Left lung (tissue), 10 donors: ENCODE data around the gene DUS1L. TPM values are rescaled to one million over a fixed set of nuclear protein-coding genes. Genes with fewer than 3 reads are reported as not detected.

Experiments
- ATAC-seq: fragments of 200-7000 bp; cut with Tn5 transposase; one replicate; pipeline ENCODE4 v1.9.1; 2020; ENCODE audit warnings: moderate library complexity
- DNase-seq, 4 donors: peaks; one replicate each; pipeline ENCODE4 v3.0.0-alpha.2; 2013 to 2020
- H3K27ac ChIP-seq, 2 donors: fragments of 200-600 bp; sonication (generic) in 1 of 2; one replicate each; pipeline versions ENCODE4 v1.5.0 to v1.8.0; 2020 to 2021
- H3K27me3 ChIP-seq, 2 donors: fragments of 200-600 bp; sonication (generic) in 1 of 2; one replicate each; pipeline versions ENCODE4 v1.5.0 to v1.8.0; 2020 to 2021
- H3K36me3 ChIP-seq, 2 donors: fragments of 200-600 bp; sonication (generic) in 1 of 2; one replicate each; pipeline versions ENCODE4 v1.5.0 to v1.8.0; 2020 to 2021
- H3K4me1 ChIP-seq, 2 donors: fragments of 200-600 bp; one replicate each; pipeline ENCODE4 v1.8.0; 2021
- H3K4me3 ChIP-seq, 2 donors: fragments of 200-600 bp; sonication (generic) in 1 of 2; one replicate each; pipeline versions ENCODE4 v1.5.0 to v1.8.0; 2020 to 2021; ENCODE audit warnings: mild to moderate bottlenecking in 1 of 2
- H3K9me3 ChIP-seq, 2 donors: fragments of 200-600 bp; sonication (generic) in 1 of 2; one replicate each; pipeline versions ENCODE4 v1.5.0 to v1.8.0; 2020 to 2021
- CTCF ChIP-seq, 2 donors: fragments of 200-600 bp; sonication (generic) in 1 of 2; IDR thresholded peaks; one replicate each; pipeline versions ENCODE4 v1.5.0 to v1.8.0; 2021; ENCODE audit warnings: antibody characterized with exemption in 2 of 2
- intact Hi-C, 2 donors: fragments of 100-400 bp; cut with DNase I; formaldehyde crosslinking; loops; one replicate each; pipeline versions ENCODE4 v1.11.2 to v1.14.2; 2022
- polyA plus RNA-seq, 6 donors: library from polyadenylated mRNA; unstranded; fragments of 120-200 nt; gene quantifications; one replicate each; pipeline ENCODE4 v1.2.1, GENCODE V29; 2013; ENCODE audit not compliant: insufficient read length in 6 of 6
- total RNA-seq, 2 donors: library from RNA; stranded (reverse); fragmentation: NEBNext Ultra II Directional; extraction: Animal tissue kit (Norgen Biotek cat#: 25700); gene quantifications; one replicate each; pipeline ENCODE4 v1.2.1, GENCODE V29; 2021
- donor health status: DM: no; HTN: yes; CAD: no.
- donor health status: DM: no; HTN: no; CAD: no.

The DUS1L gene
- total and polyA plus RNA-seq, 8 donors = 55.7 to 103 (median 74.0) TPM

- intact Hi-C loops = no loop called here
- no peak overlapping the region for H3K4me3 ChIP-seq
- DNase-seq (no peak), ATAC-seq (no peak)
- H3K4me1 ChIP-seq = peaks cover 0 to 11% of the 10 kb centered on the region in 2 donors
- no peak overlapping the region for H3K27ac ChIP-seq
- peaks cover 0 to 13% of the 10 kb centered on the region in 2 donors for H3K36me3 ChIP-seq
- H3K9me3 ChIP-seq = no peaks in the 10 kb centered on the region
- TF ChIP-seq CTCF (IDR thresholded peaks at IDR 0.05) = no peak
- H3K27me3 ChIP-seq = no peaks in the 10 kb centered on the region
Observed at GRCh38 chr17:82010575-82011525, 54.8 kb downstream of the DUS1L start.

DNA sequence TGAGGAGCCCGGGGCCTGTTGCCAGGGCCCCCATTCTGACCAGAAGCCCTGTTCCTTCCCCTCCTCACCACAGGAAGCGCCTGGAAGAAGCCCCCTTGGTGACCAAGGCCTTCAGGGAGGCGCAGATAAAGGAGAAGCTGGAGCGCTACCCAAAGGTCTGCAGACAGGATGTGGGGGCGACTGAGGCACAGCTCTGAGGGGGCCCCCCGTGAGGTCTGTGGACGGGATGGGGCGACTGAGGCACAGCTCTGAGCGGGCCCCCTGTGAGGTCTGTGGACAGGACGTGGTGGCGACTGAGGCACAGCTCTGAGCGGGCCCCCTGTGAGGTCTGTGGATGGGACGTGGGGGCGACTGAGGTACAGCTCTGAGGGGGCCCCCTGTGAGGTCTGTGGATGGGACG is 56.2 kb downstream of the DUS1L start:
- no peaks in the 10 kb centered on the region for H3K27me3 ChIP-seq
- intact Hi-C loops = no loop called here
- peaks cover 0 to 13% of the 10 kb centered on the region in 2 donors for H3K36me3 ChIP-seq
- H3K27ac ChIP-seq = no peak overlapping the region
- no peak for ATAC-seq
- H3K4me3 ChIP-seq = no peak overlapping the region
- TF ChIP-seq CTCF (IDR thresholded peaks at IDR 0.05) = no peak
- H3K4me1 ChIP-seq = peaks cover 0 to 11% of the 10 kb centered on the region in 2 donors
- no peaks in the 10 kb centered on the region for H3K9me3 ChIP-seq
- no peak for DNase-seq

GRCh38 chr17:82008941-82009405 is 56.6 kb downstream of the DUS1L start:
- peaks cover 0 to 13% of the 10 kb centered on the region in 2 donors for H3K36me3 ChIP-seq
- intact Hi-C loops = no loop called here
- DNase-seq = no peak

DNA sequence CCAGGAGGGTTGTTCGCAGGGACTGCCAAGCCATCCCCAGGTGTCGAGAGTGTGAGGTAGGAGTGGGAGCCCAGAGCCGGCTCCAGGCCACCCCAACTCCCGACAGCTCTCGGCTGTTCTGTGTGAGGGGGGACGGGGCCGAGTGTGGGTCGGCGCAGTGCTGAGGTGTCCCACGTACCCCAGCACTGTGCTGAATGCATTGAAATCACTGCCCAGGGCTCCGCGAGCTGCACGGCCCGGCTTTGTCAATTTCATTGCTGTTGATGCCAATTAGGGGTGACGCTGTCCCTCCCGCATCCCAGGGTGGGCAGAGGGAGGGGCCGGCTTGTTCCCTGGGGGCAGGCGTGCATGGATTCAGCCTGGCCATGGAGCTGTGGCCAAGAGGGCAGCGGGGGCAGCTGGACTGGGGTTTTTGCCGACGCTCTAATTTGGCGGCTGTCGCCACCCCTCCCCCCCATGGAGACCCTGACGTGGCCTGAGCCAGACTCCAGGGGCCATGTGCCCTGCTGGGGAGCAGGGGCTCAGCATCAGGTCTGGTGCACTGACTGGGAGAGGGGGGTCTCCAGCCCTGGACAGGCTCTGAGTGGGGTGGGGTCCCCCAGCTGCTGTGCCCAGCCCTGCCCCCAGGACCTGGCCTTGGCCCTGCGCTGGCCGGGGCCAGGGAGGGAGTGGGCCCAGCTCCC is 57.2 kb downstream of the DUS1L start:
- Histone ChIP-seq H3K9me3 (no peaks in the 10 kb centered on the region), H3K4me3 (no peak overlapping the region), H3K27ac (no peak overlapping the region), H3K4me1 (peaks cover 0 to 7% of the 10 kb centered on the region in 2 donors), H3K27me3 (no peaks in the 10 kb centered on the region), H3K36me3 (peaks cover 0 to 13% of the 10 kb centered on the region in 2 donors)
- no peak for ATAC-seq
- no peak for TF ChIP-seq CTCF (IDR thresholded peaks at IDR 0.05)
- no peak for DNase-seq
- intact Hi-C loops = no loop called here

More at GRCh38 chr17:82008941-82009405, 56.6 kb downstream of the DUS1L start:
- Histone ChIP-seq H3K4me3 (no peak overlapping the region), H3K27ac (no peak overlapping the region), H3K4me1 (peaks cover 0 to 11% of the 10 kb centered on the region in 2 donors), H3K9me3 (no peaks in the 10 kb centered on the region), H3K27me3 (no peaks in the 10 kb centered on the region)
- no peak for ATAC-seq
- no peak for TF ChIP-seq CTCF (IDR thresholded peaks at IDR 0.05)

Other genes starting within 250 kb of the DUS1L start
- gene MCRIP1, start 232.5 kb downstream of the DUS1L start, total RNA-seq = 10 to 100 TPM; 61.7 to 74.0 TPM
- gene MCRIP1, start 232.5 kb downstream of the DUS1L start, polyA plus RNA-seq = 10 to 100 TPM; 67.6 to 97.6 (median 89.2) TPM
- gene PPP1R27, start 230.8 kb downstream of the DUS1L start, total RNA-seq = not detected
- under 1 TPM in 2 of 6 donors, not detected in 4; 0.11 to 0.28 TPM for gene PPP1R27, start 230.8 kb downstream of the DUS1L start, polyA plus RNA-seq
- 100 to 1,000 TPM; 851 to 935 TPM for gene P4HB, start 205.3 kb downstream of the DUS1L start, total RNA-seq
- 100 to 1,000 TPM; 485 to 650 (median 511) TPM for gene P4HB, start 205.3 kb downstream of the DUS1L start, polyA plus RNA-seq
- gene ARHGDIA, start 194.5 kb downstream of the DUS1L start, total RNA-seq = 100 to 1,000 TPM; 339 to 481 TPM
- 100 to 1,000 TPM; 139 to 266 (median 174) TPM for gene ARHGDIA, start 194.5 kb downstream of the DUS1L start, polyA plus RNA-seq
- gene ALYREF, start 174.2 kb downstream of the DUS1L start, total RNA-seq = 10 to 100 TPM; 42.7 to 69.7 TPM
- gene ALYREF, start 174.2 kb downstream of the DUS1L start, polyA plus RNA-seq = 10 to 100 TPM; 60.4 to 85.9 (median 68.0) TPM
- 100 to 1,000 TPM; 121 to 124 TPM for gene ANAPC11, start 174.1 kb downstream of the DUS1L start, total RNA-seq
- 100 to 1,000 TPM in 1 of 6 donors, 10 to 100 TPM in 5; 64.2 to 100 (median 82.8) TPM for gene ANAPC11, start 174.1 kb downstream of the DUS1L start, polyA plus RNA-seq
- gene NPB, start 163.6 kb downstream of the DUS1L start, total RNA-seq = under 1 TPM; 0.26 to 0.60 TPM
- gene NPB, start 163.6 kb downstream of the DUS1L start, polyA plus RNA-seq = 1 to 10 TPM in 5 of 6 donors, under 1 TPM in 1; 0.90 to 2.1 (median 1.4) TPM
- gene PCYT2, start 154.4 kb downstream of the DUS1L start, total RNA-seq = 10 to 100 TPM; 38.0 to 57.7 TPM
- gene PCYT2, start 154.4 kb downstream of the DUS1L start, polyA plus RNA-seq = 10 to 100 TPM; 12.7 to 24.1 (median 17.3) TPM
- 10 to 100 TPM; 23.9 to 37.9 TPM for gene SIRT7, start 147.6 kb downstream of the DUS1L start, total RNA-seq
- gene SIRT7, start 147.6 kb downstream of the DUS1L start, polyA plus RNA-seq = 10 to 100 TPM; 11.6 to 17.3 (median 12.6) TPM
- 10 to 100 TPM; 25.3 to 39.8 TPM for gene MAFG, start 138.1 kb downstream of the DUS1L start, total RNA-seq
- 10 to 100 TPM in 4 of 6 donors, 1 to 10 TPM in 2; 8.1 to 14.6 (median 10.7) TPM for gene MAFG, start 138.1 kb downstream of the DUS1L start, polyA plus RNA-seq
- gene PYCR1, start 128.5 kb downstream of the DUS1L start, total RNA-seq = 10 to 100 TPM; 74.0 to 83.0 TPM
- gene PYCR1, start 128.5 kb downstream of the DUS1L start, polyA plus RNA-seq = 10 to 100 TPM; 34.9 to 71.6 (median 38.0) TPM
- not detected for gene MYADML2, start 118.6 kb downstream of the DUS1L start, total RNA-seq
- gene MYADML2, start 118.6 kb downstream of the DUS1L start, polyA plus RNA-seq = under 1 TPM in 5 of 6 donors, not detected in 1; 0.08 to 0.20 (median 0.09) TPM
- 1 to 10 TPM in 1 of 2 donors, under 1 TPM in 1; 0.79 to 1.0 TPM for gene NOTUM, start 104.6 kb downstream of the DUS1L start, total RNA-seq
- gene NOTUM, start 104.6 kb downstream of the DUS1L start, polyA plus RNA-seq = 10 to 100 TPM; 40.3 to 71.4 (median 67.0) TPM
- gene ASPSCR1, start 88.2 kb downstream of the DUS1L start, total RNA-seq = 10 to 100 TPM; 35.1 to 40.2 TPM
- gene ASPSCR1, start 88.2 kb downstream of the DUS1L start, polyA plus RNA-seq = 10 to 100 TPM; 36.0 to 64.3 (median 48.6) TPM
- gene CENPX, start 42.9 kb downstream of the DUS1L start, total RNA-seq = 10 to 100 TPM; 42.9 to 77.7 TPM
- 10 to 100 TPM; 44.1 to 61.8 (median 49.8) TPM for gene CENPX, start 42.9 kb downstream of the DUS1L start, polyA plus RNA-seq
- 10 to 100 TPM; 16.9 to 20.7 TPM for gene LRRC45, start 42.5 kb downstream of the DUS1L start, total RNA-seq
- gene LRRC45, start 42.5 kb downstream of the DUS1L start, polyA plus RNA-seq = 10 to 100 TPM; 12.0 to 23.2 (median 17.6) TPM
- 10 to 100 TPM in 1 of 2 donors, 1 to 10 TPM in 1; 4.2 to 11.5 TPM for gene RAC3, start 34.1 kb downstream of the DUS1L start, total RNA-seq
- 10 to 100 TPM; 11.1 to 23.4 (median 15.4) TPM for gene RAC3, start 34.1 kb downstream of the DUS1L start, polyA plus RNA-seq
- 100 to 1,000 TPM; 113 to 152 TPM for gene DCXR, start 28.1 kb downstream of the DUS1L start, total RNA-seq
- gene DCXR, start 28.1 kb downstream of the DUS1L start, polyA plus RNA-seq = 10 to 100 TPM; 56.0 to 81.5 (median 69.3) TPM
- 10 to 100 TPM; 29.3 to 44.9 TPM for gene RFNG, start 14.0 kb downstream of the DUS1L start, total RNA-seq
- gene RFNG, start 14.0 kb downstream of the DUS1L start, polyA plus RNA-seq = 10 to 100 TPM; 35.2 to 52.7 (median 46.7) TPM
- 100 to 1,000 TPM in 1 of 2 donors, 10 to 100 TPM in 1; 75.3 to 101 TPM for gene GPS1, start 13.9 kb downstream of the DUS1L start, total RNA-seq
- gene GPS1, start 13.9 kb downstream of the DUS1L start, polyA plus RNA-seq = 10 to 100 TPM; 69.2 to 90.8 (median 78.8) TPM
- gene FASN, start 32.4 kb upstream of the DUS1L start, total RNA-seq = 100 to 1,000 TPM; 288 to 550 TPM
- gene FASN, start 32.4 kb upstream of the DUS1L start, polyA plus RNA-seq = 10 to 100 TPM; 18.0 to 63.8 (median 36.0) TPM
- gene CCDC57, start 147.0 kb upstream of the DUS1L start, total RNA-seq = 10 to 100 TPM; 41.7 to 54.5 TPM
- 10 to 100 TPM; 50.4 to 73.4 (median 65.9) TPM for gene CCDC57, start 147.0 kb upstream of the DUS1L start, polyA plus RNA-seq
- gene SLC16A3, start 163.2 kb upstream of the DUS1L start, total RNA-seq = 100 to 1,000 TPM in 1 of 2 donors, 10 to 100 TPM in 1; 71.2 to 149 TPM
- gene SLC16A3, start 163.2 kb upstream of the DUS1L start, polyA plus RNA-seq = 10 to 100 TPM; 13.0 to 21.2 (median 17.8) TPM
- gene CSNK1D, start 207.9 kb upstream of the DUS1L start, total RNA-seq = 100 to 1,000 TPM; 122 to 160 TPM
- gene CSNK1D, start 207.9 kb upstream of the DUS1L start, polyA plus RNA-seq = 100 to 1,000 TPM; 101 to 145 (median 119) TPM